AG08396 (cell line): ENCODE measurements around the gene PDE3A.
"Not testable (repeated sequence)": the region's sequence is repeated elsewhere in the genome, so short reads cannot be mapped to it uniquely, and the experiment has no call there.

ENCODE experiments used
- DNase-seq: peaks from one replicate; pipeline ENCODE4 v3.0.0; 2012; ENCODE audit warnings: low spot score, mixed read lengths

Gene PDE3A

GRCh38 chr12:20551742-20552442 is 183.6 kb downstream of the PDE3A start:
- DNase-seq = not testable (repeated sequence)

- DNase-seq = not testable (repeated sequence)
Observed at GRCh38 chr12:20552586-20552985, 184.2 kb downstream of the PDE3A start.

- DNase-seq = no peak
Observed at GRCh38 chr12:20555015-20555414, 186.7 kb downstream of the PDE3A start.

DNA sequence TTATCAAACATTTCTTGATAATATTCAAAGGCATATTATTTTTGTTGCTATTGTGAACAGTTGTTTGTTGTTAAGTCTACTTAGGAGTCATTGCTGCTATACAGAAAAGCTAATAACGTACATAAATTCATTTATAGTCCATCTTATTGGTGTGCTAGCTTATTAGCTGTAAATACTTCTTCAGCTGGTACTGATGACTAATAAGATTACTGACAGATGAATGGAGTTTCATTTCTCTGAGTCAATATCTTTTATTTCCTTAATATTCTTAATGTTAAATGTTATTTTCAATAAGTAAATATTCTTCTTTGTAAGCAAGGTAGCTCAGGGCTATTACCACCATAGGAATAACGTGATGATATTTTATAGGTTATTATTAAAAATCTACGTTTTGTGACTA is 187.4 kb downstream of the PDE3A start:
- DNase-seq = no peak

DNA sequence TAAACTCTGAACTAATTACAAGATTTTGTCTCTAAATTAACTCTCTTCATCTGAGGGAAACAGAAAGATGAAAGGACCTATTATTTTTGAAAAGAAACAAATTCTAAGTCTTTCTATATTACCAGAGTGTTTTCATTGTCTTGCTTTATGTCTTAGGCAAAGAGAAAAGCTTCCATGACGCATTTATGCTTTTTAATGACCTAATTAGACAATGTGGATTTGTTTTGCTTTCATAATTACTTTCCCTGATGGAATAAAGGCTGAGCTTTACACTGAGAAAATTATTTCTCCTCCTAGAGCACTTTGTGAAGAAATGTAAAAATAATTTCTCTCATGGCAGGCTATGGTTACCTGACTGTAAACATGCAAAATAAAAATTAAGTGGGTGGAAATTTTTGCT is 188.8 kb downstream of the PDE3A start:
- no peak for DNase-seq

GRCh38 chr12:20560935-20561334 is 192.6 kb downstream of the PDE3A start:
- no peak for DNase-seq

DNA sequence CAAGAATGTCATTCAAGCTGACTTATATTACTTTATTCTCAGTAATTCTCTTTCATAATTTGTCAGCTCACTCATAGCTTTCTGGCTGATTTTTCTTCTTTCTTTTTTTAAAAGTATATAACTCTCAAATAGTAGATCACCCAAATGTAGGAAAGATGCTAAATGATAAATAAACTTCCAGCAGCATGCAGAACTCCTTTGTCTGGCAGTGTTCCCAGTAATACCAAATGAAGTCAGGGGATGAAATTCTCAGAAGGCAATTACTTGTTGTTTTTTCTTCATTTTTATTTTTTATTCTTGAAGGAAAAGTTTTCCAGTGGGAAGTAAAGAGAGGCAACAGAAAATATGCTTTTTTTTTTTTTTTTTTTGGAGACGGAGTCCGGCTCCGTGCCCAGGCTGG is 193.5 kb downstream of the PDE3A start:
- DNase-seq = no peak

- DNase-seq = no peak
Observed at GRCh38 chr12:20567413-20567812, 199.1 kb downstream of the PDE3A start.

DNA sequence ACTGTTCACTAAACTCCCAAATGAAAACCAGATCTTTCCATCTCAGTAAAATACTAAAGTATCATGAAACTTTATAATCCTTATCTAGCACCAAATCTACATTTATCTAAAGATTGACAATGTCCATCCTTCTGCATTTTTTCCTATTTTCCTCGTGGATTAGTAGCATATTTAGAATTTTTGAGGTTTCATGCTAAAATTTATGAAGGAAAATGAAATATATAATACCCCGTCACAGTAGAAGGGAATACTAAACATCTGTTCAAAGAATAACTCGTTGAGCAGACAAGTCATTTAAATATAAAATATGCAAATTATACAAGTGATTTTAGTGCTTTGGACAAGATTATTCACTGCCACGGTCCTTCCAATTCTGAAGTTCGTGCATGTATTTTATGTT is 204.1 kb downstream of the PDE3A start:
- no peak for DNase-seq

- no peak for DNase-seq
Observed at GRCh38 chr12:20576528-20576927, 208.2 kb downstream of the PDE3A start.

GRCh38 chr12:20577054-20577453 is 208.7 kb downstream of the PDE3A start:
- no peak for DNase-seq

- DNase-seq = no peak
Observed at GRCh38 chr12:20578142-20578541, 209.8 kb downstream of the PDE3A start.

- DNase-seq = no peak
Observed at GRCh38 chr12:20585055-20585625, 216.8 kb downstream of the PDE3A start.

- no peak for DNase-seq
Observed at GRCh38 chr12:20585913-20586312, 217.6 kb downstream of the PDE3A start.

DNA sequence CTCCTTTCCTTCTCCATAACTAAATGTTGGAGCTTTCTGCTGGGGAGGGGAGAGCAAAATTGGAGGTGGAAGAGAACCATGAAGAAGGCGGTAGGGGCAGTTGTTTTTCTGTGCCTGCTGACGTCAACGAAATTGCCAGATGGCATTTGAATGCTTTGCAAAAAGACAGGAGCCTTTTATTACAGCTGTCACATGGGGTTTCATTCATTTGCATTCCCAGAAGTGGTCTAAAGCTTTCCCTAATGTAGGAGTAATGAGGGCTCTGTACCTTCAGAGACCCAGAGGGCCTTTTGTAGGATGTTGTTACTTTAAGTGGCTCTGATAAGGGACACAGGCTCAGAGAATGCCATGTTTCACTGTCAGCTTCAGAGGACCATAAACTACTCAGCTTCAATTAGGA is 219.7 kb downstream of the PDE3A start:
- DNase-seq = no peak

- DNase-seq = no peak
Observed at GRCh38 chr12:20590570-20590969, 222.2 kb downstream of the PDE3A start.

GRCh38 chr12:20592556-20592955 is 224.2 kb downstream of the PDE3A start:
- no peak for DNase-seq

GRCh38 chr12:20593611-20594010 is 225.3 kb downstream of the PDE3A start:
- DNase-seq = no peak

GRCh38 chr12:20596061-20596460 is 227.7 kb downstream of the PDE3A start:
- no peak for DNase-seq

GRCh38 chr12:20599757-20600156 is 231.4 kb downstream of the PDE3A start:
- DNase-seq = no peak

- peak; percentile 10 for DNase-seq
Observed at GRCh38 chr12:20601668-20602280, 233.4 kb downstream of the PDE3A start.

- peak; percentile 3 for DNase-seq
Observed at GRCh38 chr12:20602641-20603391, 234.5 kb downstream of the PDE3A start.
